GM21737 (cell line): ENCODE data around the gene SLC6A9.

Experiments used
- ATAC-seq: cut with Tn5 transposase; IDR thresholded peaks from one replicate; pipeline ENCODE4 v1.9.1; 2021; ENCODE audit warnings: mild to moderate bottlenecking, moderate library complexity; ENCODE audit not compliant: unreplicated experiment

Gene SLC6A9

GRCh38 chr1:44029911-44030604 lies 1.2 kb downstream of the SLC6A9 start:
- peak; percentile 82 for ATAC-seq

- ATAC-seq = peak; percentile 9
Observed at GRCh38 chr1:44029260-44029910, 1.9 kb downstream of the SLC6A9 start.

- ATAC-seq = no peak
Observed at GRCh38 chr1:44027320-44027719, 3.9 kb downstream of the SLC6A9 start.

GRCh38 chr1:44025816-44026215 lies 5.4 kb downstream of the SLC6A9 start:
- ATAC-seq = no peak

GRCh38 chr1:44024903-44025525 lies 6.2 kb downstream of the SLC6A9 start:
- ATAC-seq = no peak

- ATAC-seq = no peak
Observed at GRCh38 chr1:44024031-44024902, 7.0 kb downstream of the SLC6A9 start.

GRCh38 chr1:44021581-44022321 lies 9.5 kb downstream of the SLC6A9 start:
- ATAC-seq = no peak

GRCh38 chr1:44021156-44021555 lies 10.1 kb downstream of the SLC6A9 start:
- no peak for ATAC-seq

GRCh38 chr1:44020464-44020863 lies 10.8 kb downstream of the SLC6A9 start:
- no peak for ATAC-seq

GRCh38 chr1:44019466-44019948 lies 11.8 kb downstream of the SLC6A9 start:
- no peak for ATAC-seq

- no peak for ATAC-seq
Observed at GRCh38 chr1:44016890-44017400, 14.3 kb downstream of the SLC6A9 start.

- ATAC-seq = no peak
Observed at GRCh38 chr1:44016041-44016889, 15.0 kb downstream of the SLC6A9 start.

GRCh38 chr1:44015206-44015605 lies 16.1 kb downstream of the SLC6A9 start:
- no peak for ATAC-seq

- no peak for ATAC-seq
Observed at GRCh38 chr1:44014365-44015104, 16.7 kb downstream of the SLC6A9 start.

- no peak for ATAC-seq
Observed at GRCh38 chr1:44013949-44014348, 17.3 kb downstream of the SLC6A9 start.

GRCh38 chr1:44012941-44013609 lies 18.2 kb downstream of the SLC6A9 start:
- no peak for ATAC-seq

- ATAC-seq = no peak
Observed at GRCh38 chr1:44012404-44012803, 18.9 kb downstream of the SLC6A9 start.

GRCh38 chr1:44010935-44011471 lies 20.3 kb downstream of the SLC6A9 start:
- no peak for ATAC-seq
